A549 (cell line): ENCODE results near the gene HOXB9. TPM values are rescaled to one million over a fixed set of nuclear protein-coding genes. Genes with fewer than 3 reads are reported as not detected.

Experiments
- ATAC-seq, 2 experiments: fragments of 200-7000 bp in 1 of 2; fragments of >200 bp in 1 of 2; cut with Nextera tagmentation in 1 of 2; cut with Tn5 transposase in 1 of 2; 3 replicates each; pipeline versions ENCODE4 v1.8.0 to v1.9.1; 2018 to 2020; ENCODE audit warnings: mild to moderate bottlenecking in 1 of 2, moderate library complexity in 1 of 2
- CTCF ChIA-PET: fragments of 300-600 bp; sonication (Branson Sonifier 250); formaldehyde crosslinking; extraction: SDS; loops from one replicate; lab custom pipeline; 2021; ENCODE audit warnings: antibody characterized with exemption, inconsistent platforms; lab: Yijun Ruan, JAX
- POLR2A ChIA-PET: fragments of 350-600 bp; formaldehyde crosslinking; extraction: SDS; loops from one replicate; lab custom pipeline; 2021; ENCODE audit warnings: antibody characterized with exemption, inconsistent platforms; lab: Yijun Ruan, JAX
- DNase-seq, 2 experiments: peaks; one replicate each; pipeline versions ENCODE4 v3.0.0 to v3.0.0-alpha.2; 2011 to 2016; ENCODE audit warnings: low read depth in 1 of 2, low spot score in 1 of 2
- FAIRE-seq: peaks from 2 replicates; lab custom pipeline; 2011; peaks lifted over from hg19 to GRCh38; lab: Jason Lieb, UNC
- H3K27ac ChIP-seq, 2 experiments: fragments of >200 bp; sonication (Bioruptor Twin); formaldehyde crosslinking; 3 replicates each; pipeline ENCODE4 v1.5.1; 2016 to 2017
- H3K4me1 ChIP-seq: fragments of >200 bp; sonication (Bioruptor Twin); formaldehyde crosslinking; 3 replicates; pipeline ENCODE4 v1.6.1; 2016
- H3K4me2 ChIP-seq: fragments of >200 bp; sonication (Bioruptor Twin); formaldehyde crosslinking; 3 replicates; pipeline ENCODE4 v1.6.1; 2016
- H3K4me3 ChIP-seq: fragments of >200 bp; sonication (Bioruptor Twin); formaldehyde crosslinking; 3 replicates; pipeline ENCODE4 v1.5.1; 2016
- H3K9me3 ChIP-seq: fragments of >200 bp; sonication (Bioruptor Twin); formaldehyde crosslinking; 3 replicates; pipeline ENCODE4 v1.6.1; 2016
- BHLHE40 ChIP-seq: IDR thresholded peaks from 2 replicates; pipeline ENCODE4 v1.6.1; 2012; ENCODE audit warnings: low read depth, low read length, inconsistent platforms
- CEBPB ChIP-seq, 2 experiments: fragments of >200 bp in 1 of 2; sonication (Bioruptor Twin) in 1 of 2; formaldehyde crosslinking in 1 of 2; IDR thresholded peaks; 2 replicates each; pipeline ENCODE4 v1.6.1; 2012 to 2016
- ESRRA ChIP-seq: fragments of 150-350 bp; IDR thresholded peaks from 2 replicates; pipeline ENCODE4 v1.6.1; 2014; ENCODE audit warnings: mild to moderate bottlenecking, low read length, borderline replicate concordance
- HOXA7 ChIP-seq: fragments of 250-450 bp; sonication (Bioruptor Pico); IDR thresholded peaks from 2 replicates; pipeline ENCODE4 v1.5.0; 2020; ENCODE audit warnings: mild to moderate bottlenecking, moderate library complexity
- JUN ChIP-seq, 2 experiments: fragments of >200 bp; sonication (Bioruptor Twin); formaldehyde crosslinking; IDR thresholded peaks; 2 replicates in 1 of 2; 3 replicates in 1 of 2; pipeline ENCODE4 v1.6.1; 2016 to 2017
- POLR2A ChIP-seq: IDR thresholded peaks from 2 replicates; pipeline ENCODE4 v1.6.1; 2012; ENCODE audit warnings: mild to moderate bottlenecking, low read length
- RAD21 ChIP-seq, 2 experiments: fragments of >200 bp in 1 of 2; sonication (Bioruptor Twin) in 1 of 2; formaldehyde crosslinking in 1 of 2; IDR thresholded peaks in 1 of 2; conservative IDR thresholded peaks in 1 of 2; 2 replicates in 1 of 2; 3 replicates in 1 of 2; pipeline ENCODE4 v1.6.1; 2012 to 2018; ENCODE audit warnings: inconsistent platforms in 1 of 2
- RFX5 ChIP-seq: fragments of 450-650 bp; IDR thresholded peaks from 2 replicates; pipeline ENCODE4 v1.7.1; 2014; ENCODE audit warnings: antibody characterized with exemption, mild to moderate bottlenecking, moderate library complexity
- SMC3 ChIP-seq: fragments of >200 bp; sonication (Bioruptor Twin); formaldehyde crosslinking; IDR thresholded peaks from 3 replicates; pipeline ENCODE4 v1.6.1; 2018; ENCODE audit warnings: inconsistent platforms
- TFCP2L1 ChIP-seq: fragments of 250-450 bp; sonication (Bioruptor Pico); IDR thresholded peaks from 2 replicates; pipeline ENCODE4 v1.5.0; 2021; ENCODE audit warnings: mild to moderate bottlenecking
- TP53 ChIP-seq: fragments of 250-450 bp; sonication (Bioruptor Pico); IDR thresholded peaks from 2 replicates; pipeline ENCODE4 v1.5.0; 2021; ENCODE audit warnings: mild to moderate bottlenecking, moderate library complexity
- ZSCAN20 ChIP-seq: fragments of 250-450 bp; sonication (Bioruptor Pico); IDR thresholded peaks from 2 replicates; pipeline ENCODE4 v1.8.0; 2022; ENCODE audit warnings: mild to moderate bottlenecking, moderate library complexity
- WGBS: methylation state at CpG from one replicate; pipeline ENCODE4 v1.1.6; 2017; ENCODE audit errors: missing lambda C conversion rate; 5-methylcytosine and 5-hydroxymethylcytosine counted together
- polyA plus RNA-seq, 4 experiments: library from polyadenylated mRNA; depleted of rRNA in 3 of 4; stranded (reverse); fragments of >200 nt; fragmentation: RNase III in 1 of 4; extraction: RNeasy Plus Mini Kit Qiagen cat#74134 plus additional on column Dnase treatment in 1 of 4; gene quantifications; 2 replicates in 3 of 4; 3 replicates in 1 of 4; pipeline ENCODE4 v1.2.3, GENCODE V29; 2011 to 2017
- TF ChIP-seq, protein P1 (sequence below): fragments of 250-450 bp; sonication (Bioruptor Pico); IDR thresholded peaks from 2 replicates; pipeline ENCODE4 v1.5.0; 2020; ENCODE audit warnings: low read depth, mild to moderate bottlenecking, moderate library complexity
- TF ChIP-seq, protein P2 (sequence below): fragments of >200 bp; sonication (Bioruptor Twin); formaldehyde crosslinking; IDR thresholded peaks from 2 replicates; pipeline ENCODE4 v1.6.1; 2016
- TF ChIP-seq, protein P3 (sequence below): fragments of 450-650 bp; IDR thresholded peaks from 2 replicates; pipeline ENCODE4 v1.6.1; 2014; ENCODE audit warnings: antibody characterized with exemption
- TF ChIP-seq, protein P4 (sequence below): fragments of 150-350 bp; IDR thresholded peaks from 2 replicates; pipeline ENCODE4 v1.6.1; 2014; ENCODE audit warnings: low read depth, mild to moderate bottlenecking, low read length
- TF ChIP-seq, protein P5 (sequence below): fragments of >200 bp; sonication (Bioruptor Twin); formaldehyde crosslinking; IDR thresholded peaks from 3 replicates; pipeline ENCODE4 v1.5.1; 2016
- TF ChIP-seq, protein P6 (sequence below): IDR thresholded peaks from 2 replicates; pipeline ENCODE4 v1.6.1; 2012

The HOXB9 gene
- polyA plus RNA-seq, 2 of the 4 experiments (the other 2 are of a cell fraction) = 5.6 to 24.6 TPM

DNA sequence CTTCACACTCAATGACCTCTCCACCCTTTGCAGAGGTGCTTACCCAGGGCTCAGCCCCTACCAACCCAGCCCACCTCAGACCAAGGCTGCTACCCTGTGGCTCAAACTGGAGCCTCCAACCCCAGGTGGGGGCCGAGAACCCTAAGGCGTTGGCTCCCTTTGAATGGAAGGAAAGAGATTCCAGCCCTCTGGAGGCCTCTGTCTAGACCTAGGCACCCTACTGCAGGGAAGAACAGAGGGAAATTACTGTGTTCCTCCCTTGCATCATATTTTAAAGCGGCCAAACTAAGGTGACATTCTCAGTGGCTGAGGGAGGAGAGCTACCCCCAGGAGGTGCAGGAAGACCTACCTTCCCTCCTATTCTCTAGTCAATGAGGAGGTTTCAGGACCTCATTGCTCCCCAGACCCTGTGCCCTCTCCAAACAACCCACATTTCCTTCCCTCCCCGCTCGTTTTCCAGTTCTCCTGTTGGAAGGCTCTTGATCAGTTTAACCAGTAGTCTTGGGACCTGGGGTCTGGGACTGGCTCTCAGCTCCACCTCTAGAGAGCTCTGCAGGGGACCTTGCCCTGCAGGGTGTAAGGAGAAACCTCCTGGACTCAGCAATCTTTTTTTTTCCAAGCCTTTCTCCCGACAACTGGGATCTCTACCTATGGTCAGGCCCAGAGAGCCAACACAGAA is 5.6 kb downstream of the HOXB9 start:
- CTCF ChIA-PET = interaction anchor here (0.7 to 9.7 kb wide), 12 partner anchors 8 to 594 kb away, joined by 3 to 84 read pairs (median 7); no protein-coding TSS in a partner anchor
- Histone ChIP-seq H3K4me2 (no peak overlapping the region), H3K4me1 (peaks cover 15% of the 10 kb centered on the region), H3K9me3 (no peaks in the 10 kb centered on the region), H3K4me3 (no peak overlapping the region), H3K27ac (no peak overlapping the region)
- no peak for TF ChIP-seq CEBPB (IDR thresholded peaks at IDR 0.05)
- no peak for TF ChIP-seq BHLHE40
- TF ChIP-seq, protein P1, sequence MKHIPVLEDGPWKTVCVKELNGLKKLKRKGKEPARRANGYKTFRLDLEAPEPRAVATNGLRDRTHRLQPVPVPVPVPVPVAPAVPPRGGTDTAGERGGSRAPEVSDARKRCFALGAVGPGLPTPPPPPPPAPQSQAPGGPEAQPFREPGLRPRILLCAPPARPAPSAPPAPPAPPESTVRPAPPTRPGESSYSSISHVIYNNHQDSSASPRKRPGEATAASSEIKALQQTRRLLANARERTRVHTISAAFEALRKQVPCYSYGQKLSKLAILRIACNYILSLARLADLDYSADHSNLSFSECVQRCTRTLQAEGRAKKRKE (CRISPR knock-in tag) = no peak
- TF ChIP-seq, protein P2, sequence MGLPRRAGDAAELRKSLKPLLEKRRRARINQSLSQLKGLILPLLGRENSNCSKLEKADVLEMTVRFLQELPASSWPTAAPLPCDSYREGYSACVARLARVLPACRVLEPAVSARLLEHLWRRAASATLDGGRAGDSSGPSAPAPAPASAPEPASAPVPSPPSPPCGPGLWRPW = no peak
- TF ChIP-seq ESRRA = no peak
- TF ChIP-seq HOXA7 (CRISPR knock-in tag) = no peak
- TF ChIP-seq, protein P3, sequence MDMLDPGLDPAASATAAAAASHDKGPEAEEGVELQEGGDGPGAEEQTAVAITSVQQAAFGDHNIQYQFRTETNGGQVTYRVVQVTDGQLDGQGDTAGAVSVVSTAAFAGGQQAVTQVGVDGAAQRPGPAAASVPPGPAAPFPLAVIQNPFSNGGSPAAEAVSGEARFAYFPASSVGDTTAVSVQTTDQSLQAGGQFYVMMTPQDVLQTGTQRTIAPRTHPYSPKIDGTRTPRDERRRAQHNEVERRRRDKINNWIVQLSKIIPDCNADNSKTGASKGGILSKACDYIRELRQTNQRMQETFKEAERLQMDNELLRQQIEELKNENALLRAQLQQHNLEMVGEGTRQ = no peak
- TF ChIP-seq TFCP2L1 (CRISPR knock-in tag) = no peak
- no peak for TF ChIP-seq ZSCAN20 (CRISPR knock-in tag)
- WGBS = 84% methylated on average over 6 of the region's 6 CpGs
- POLR2A ChIA-PET = no interaction called here
- FAIRE-seq (no peak), ATAC-seq (no peak), DNase-seq (no peak)

DNA sequence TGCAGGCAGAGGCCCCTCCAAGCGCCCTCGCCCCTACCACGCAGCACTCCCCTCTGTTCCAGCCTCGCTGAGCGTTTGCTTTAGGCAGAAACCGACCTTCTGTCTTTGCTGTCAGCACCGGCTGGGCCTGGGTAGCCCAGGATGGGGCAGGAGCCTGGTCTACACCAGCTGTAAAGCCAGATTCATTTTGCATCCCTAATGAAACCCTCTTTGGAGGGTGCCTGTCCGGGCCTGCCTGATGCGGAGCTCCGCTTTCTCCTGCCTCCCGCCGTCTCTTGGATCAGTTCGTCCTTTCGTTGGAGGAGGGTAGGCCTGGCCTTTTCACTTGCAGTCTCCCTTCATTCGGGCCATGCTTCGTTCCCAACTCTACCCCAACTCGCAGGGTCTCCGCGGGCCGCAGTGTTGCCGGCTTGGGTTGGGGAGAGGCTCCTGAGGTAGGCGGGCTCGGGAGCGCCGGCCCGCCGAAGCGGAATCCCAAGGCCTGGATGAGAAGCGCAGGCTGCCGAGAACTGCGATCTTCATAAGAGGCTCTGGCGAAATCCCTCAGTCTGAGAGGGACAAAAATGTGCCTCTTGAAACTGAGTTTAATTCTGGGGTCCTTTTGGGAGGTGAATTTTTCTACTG is 6.2 kb downstream of the HOXB9 start:
- Histone ChIP-seq H3K4me2 (no peak overlapping the region), H3K27ac (no peak overlapping the region), H3K4me3 (no peak overlapping the region), H3K4me1 (peaks cover 15% of the 10 kb centered on the region), H3K9me3 (no peaks in the 10 kb centered on the region)
- WGBS = 88% methylated on average over 32 of the region's 32 CpGs
- FAIRE-seq (no peak), ATAC-seq (no peak), DNase-seq (no peak)
- ChIA-PET CTCF (interaction anchor here (0.7 to 9.7 kb wide), 14 partner anchors 7 to 594 kb away, joined by 3 to 84 read pairs (median 8); partner anchors contain the start of gene HOXB7), POLR2A (no interaction called here)
- 0 out of 2 replicates have a peak, but pooled peaks have one; percentile 6 for TF ChIP-seq POLR2A
- TF ChIP-seq, protein P4, sequence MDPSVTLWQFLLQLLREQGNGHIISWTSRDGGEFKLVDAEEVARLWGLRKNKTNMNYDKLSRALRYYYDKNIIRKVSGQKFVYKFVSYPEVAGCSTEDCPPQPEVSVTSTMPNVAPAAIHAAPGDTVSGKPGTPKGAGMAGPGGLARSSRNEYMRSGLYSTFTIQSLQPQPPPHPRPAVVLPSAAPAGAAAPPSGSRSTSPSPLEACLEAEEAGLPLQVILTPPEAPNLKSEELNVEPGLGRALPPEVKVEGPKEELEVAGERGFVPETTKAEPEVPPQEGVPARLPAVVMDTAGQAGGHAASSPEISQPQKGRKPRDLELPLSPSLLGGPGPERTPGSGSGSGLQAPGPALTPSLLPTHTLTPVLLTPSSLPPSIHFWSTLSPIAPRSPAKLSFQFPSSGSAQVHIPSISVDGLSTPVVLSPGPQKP = no peak

DNA sequence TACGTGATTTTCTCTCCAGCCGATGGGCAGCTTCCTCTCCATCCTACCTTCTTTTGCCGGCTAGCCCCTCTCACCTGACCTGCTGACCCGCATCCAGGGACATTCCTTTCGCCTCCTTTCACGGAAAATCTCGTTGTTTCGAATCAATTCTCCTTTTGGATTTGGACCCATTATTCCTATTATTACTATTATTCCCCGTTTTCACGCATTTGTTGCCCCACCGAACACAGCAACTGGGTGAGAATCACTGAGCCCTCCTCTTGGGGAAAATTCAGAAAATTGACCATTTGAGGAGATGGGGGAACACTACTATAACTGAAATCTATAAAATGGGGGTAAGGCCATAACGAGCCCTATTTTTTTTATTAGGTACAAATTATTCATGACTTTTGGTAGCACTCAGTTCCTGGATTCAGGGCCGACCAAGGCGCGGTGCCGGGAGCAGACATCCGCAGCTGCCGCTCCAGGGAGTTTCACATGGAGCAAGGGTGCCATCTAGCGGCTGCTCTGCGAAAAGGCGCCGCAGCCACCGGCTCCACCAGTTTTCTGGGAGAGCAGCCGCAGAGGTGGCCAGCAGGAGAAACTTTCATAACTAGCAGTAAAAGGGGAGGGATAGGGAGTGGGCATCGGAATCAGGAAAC is 7.8 kb downstream of the HOXB9 start:
- POLR2A ChIA-PET = interaction anchor here (1.3 kb wide), 1 partner anchor 14 kb away, joined by 4 read pairs; the partner anchor contains the start of gene HOXB6
- no peak overlapping the region for H3K27ac ChIP-seq
- H3K4me2 ChIP-seq = peak overlapping the region; percentile 41; the same call in 2 of the 3 replicates
- CTCF ChIA-PET = interaction anchor here (0.6 to 9.7 kb wide), 89 partner anchors 9 to 592 kb away, joined by 3 to 84 read pairs (median 4); partner anchors contain the start of gene HOXB7
- H3K4me3 ChIP-seq = no peak overlapping the region
- peak; percentile 74 to 78 for ATAC-seq
- peak; percentile 86 to 97 for DNase-seq
- H3K9me3 ChIP-seq = no peaks in the 10 kb centered on the region
- WGBS = 27% methylated on average over 25 of the region's 25 CpGs
- TF ChIP-seq JUN (IDR thresholded peaks at IDR 0.05) (peak in 1 of 2 experiments; percentile 39; a peak in 1 of 5 replicates), SMC3 (peak; percentile 95), POLR2A (no peak), TP53 (CRISPR knock-in tag) (no peak), RAD21 (conservative IDR thresholded peaks at IDR 0.05 in 1 of 2, IDR thresholded peaks at IDR 0.05 in 1 of 2) (peak; percentile 97 to 99), RFX5 (no peak)
- TF ChIP-seq, protein P5, sequence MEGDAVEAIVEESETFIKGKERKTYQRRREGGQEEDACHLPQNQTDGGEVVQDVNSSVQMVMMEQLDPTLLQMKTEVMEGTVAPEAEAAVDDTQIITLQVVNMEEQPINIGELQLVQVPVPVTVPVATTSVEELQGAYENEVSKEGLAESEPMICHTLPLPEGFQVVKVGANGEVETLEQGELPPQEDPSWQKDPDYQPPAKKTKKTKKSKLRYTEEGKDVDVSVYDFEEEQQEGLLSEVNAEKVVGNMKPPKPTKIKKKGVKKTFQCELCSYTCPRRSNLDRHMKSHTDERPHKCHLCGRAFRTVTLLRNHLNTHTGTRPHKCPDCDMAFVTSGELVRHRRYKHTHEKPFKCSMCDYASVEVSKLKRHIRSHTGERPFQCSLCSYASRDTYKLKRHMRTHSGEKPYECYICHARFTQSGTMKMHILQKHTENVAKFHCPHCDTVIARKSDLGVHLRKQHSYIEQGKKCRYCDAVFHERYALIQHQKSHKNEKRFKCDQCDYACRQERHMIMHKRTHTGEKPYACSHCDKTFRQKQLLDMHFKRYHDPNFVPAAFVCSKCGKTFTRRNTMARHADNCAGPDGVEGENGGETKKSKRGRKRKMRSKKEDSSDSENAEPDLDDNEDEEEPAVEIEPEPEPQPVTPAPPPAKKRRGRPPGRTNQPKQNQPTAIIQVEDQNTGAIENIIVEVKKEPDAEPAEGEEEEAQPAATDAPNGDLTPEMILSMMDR = peak; percentile 99
- TF ChIP-seq, protein P6, sequence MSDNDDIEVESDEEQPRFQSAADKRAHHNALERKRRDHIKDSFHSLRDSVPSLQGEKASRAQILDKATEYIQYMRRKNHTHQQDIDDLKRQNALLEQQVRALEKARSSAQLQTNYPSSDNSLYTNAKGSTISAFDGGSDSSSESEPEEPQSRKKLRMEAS = peak; percentile 41; the same call in 1 of the 2 replicates
- peaks cover 12% of the 10 kb centered on the region for H3K4me1 ChIP-seq
- FAIRE-seq = peak; percentile 93
